HepG2 (cell line): ENCODE results near the gene SMIM43. TPM values are rescaled to one million over a fixed set of nuclear protein-coding genes. Genes with fewer than 3 reads are reported as not detected.

Source experiments
- KDM4B ChIP-seq: sonication (generic); formaldehyde crosslinking; IDR thresholded peaks from 2 replicates; pipeline ENCODE4 v1.4.0; 2020; ENCODE audit warnings: missing genetic modification reagents
- MAF1 ChIP-seq: sonication (generic); formaldehyde crosslinking; IDR thresholded peaks from 2 replicates; pipeline ENCODE4 v1.5.0; 2020; ENCODE audit warnings: missing genetic modification reagents, borderline replicate concordance
- PHF8 ChIP-seq: sonication (generic); formaldehyde crosslinking; IDR thresholded peaks from 2 replicates; pipeline ENCODE4 v1.5.0; 2020; ENCODE audit warnings: missing genetic modification reagents
- RAD21 ChIP-seq: fragments of 450-650 bp; formaldehyde crosslinking; IDR thresholded peaks from 2 replicates; pipeline ENCODE4 v1.5.0; 2020; ENCODE audit warnings: mild to moderate bottlenecking
- STAG1 ChIP-seq: sonication (generic); formaldehyde crosslinking; IDR thresholded peaks from 2 replicates; pipeline ENCODE4 v1.4.0; 2020; ENCODE audit warnings: missing genetic modification reagents
- SYNCRIP ChIP-seq: fragments of 200-400 bp; formaldehyde crosslinking; IDR thresholded peaks from 2 replicates; pipeline ENCODE4 v1.6.1; 2018; ENCODE audit warnings: mild to moderate bottlenecking, low read depth, low read length; ENCODE audit not compliant: insufficient read depth
- ZNF891 ChIP-seq: sonication (generic); formaldehyde crosslinking; IDR thresholded peaks from 2 replicates; pipeline ENCODE4 v1.5.0; 2020; ENCODE audit warnings: mild to moderate bottlenecking, missing genetic modification reagents
- ZSCAN29 ChIP-seq: sonication (generic); formaldehyde crosslinking; conservative IDR thresholded peaks from 2 replicates; pipeline ENCODE4 v1.4.0; 2020; ENCODE audit warnings: mild to moderate bottlenecking, missing genetic modification reagents
- polyA plus RNA-seq, 8 experiments: library from polyadenylated mRNA; depleted of rRNA in 3 of 8; stranded (reverse) in 7 of 8; unstranded in 1 of 8; fragments of >200 nt; fragmentation: Illumina TruSeq in 4 of 8; extraction: Trizol in 4 of 8; gene quantifications; 2 replicates each; pipeline versions ENCODE4 v1.2.1 to v1.2.3, GENCODE V29; 2011 to 2016; ENCODE audit warnings: low read depth in 4 of 8, missing spikeins in 1 of 8, mixed read lengths in 1 of 8; ENCODE audit not compliant: insufficient read depth in 1 of 8
- total RNA-seq, 5 experiments: library from RNA; depleted of rRNA; stranded (reverse); fragments of >200 nt; fragmentation: Illumina TruSeq; extraction: Trizol; gene quantifications; 2 replicates each; pipeline ENCODE4 v1.2.3, GENCODE V29; 2016; ENCODE audit warnings: low read depth in 1 of 5
- TF ChIP-seq, protein P1 (sequence below): conservative IDR thresholded peaks from 2 replicates; pipeline ENCODE4 v1.6.1; 2018; ENCODE audit warnings: missing genetic modification reagents
- TF ChIP-seq, protein P2 (sequence below): sonication (generic); formaldehyde crosslinking; IDR thresholded peaks from 2 replicates; pipeline ENCODE4 v1.4.0; 2020; ENCODE audit warnings: mild to moderate bottlenecking, missing genetic modification reagents
- TF ChIP-seq, protein P3 (sequence below): sonication (generic); formaldehyde crosslinking; IDR thresholded peaks from 2 replicates; pipeline ENCODE4 v1.4.0; 2020; ENCODE audit warnings: missing genetic modification reagents

SMIM43 gene
- total and polyA plus RNA-seq, 2 of the 13 experiments (the other 11 are each of a cell fraction or from before 2014, with no cell fraction given), result not detected

DNA sequence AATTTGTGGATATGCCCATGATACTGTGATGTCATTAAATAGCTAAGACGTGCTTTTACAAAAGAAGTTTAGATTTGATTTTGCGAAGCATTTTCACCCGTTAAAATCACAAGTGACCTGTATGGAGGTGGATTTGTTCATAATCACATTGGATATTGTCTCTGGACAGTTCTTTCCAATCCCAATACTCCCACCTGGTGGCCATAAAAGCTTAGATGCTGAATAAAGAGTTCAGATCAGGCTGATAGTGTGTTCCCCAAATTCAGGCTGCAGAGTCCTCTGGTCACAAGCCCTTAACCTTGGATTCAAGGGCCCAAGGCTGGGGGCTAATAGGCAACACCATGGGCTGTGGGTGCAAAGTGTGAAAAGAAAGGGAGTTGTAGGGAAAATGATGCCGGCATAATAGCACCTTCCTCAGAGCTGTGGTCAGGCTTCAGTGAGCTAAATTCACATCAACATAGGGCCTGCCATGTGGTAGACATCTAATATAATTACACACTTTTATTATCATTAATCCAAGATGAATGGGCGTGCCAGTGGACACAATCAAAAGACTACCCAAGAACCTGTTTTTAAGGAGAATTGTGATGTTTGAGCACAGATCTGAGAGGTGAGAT lies 28.1 kb downstream of the SMIM43 start (continued):
- TF ChIP-seq ZSCAN29 (CRISPR knock-in tag) (no peak), PHF8 (CRISPR knock-in tag) (no peak), SYNCRIP (no peak), STAG1 (peak; percentile 83), MAF1 (CRISPR knock-in tag) (no peak), ZNF891 (CRISPR knock-in tag) (no peak), KDM4B (no peak), RAD21 (peak; percentile 44)
- TF ChIP-seq, protein P1, sequence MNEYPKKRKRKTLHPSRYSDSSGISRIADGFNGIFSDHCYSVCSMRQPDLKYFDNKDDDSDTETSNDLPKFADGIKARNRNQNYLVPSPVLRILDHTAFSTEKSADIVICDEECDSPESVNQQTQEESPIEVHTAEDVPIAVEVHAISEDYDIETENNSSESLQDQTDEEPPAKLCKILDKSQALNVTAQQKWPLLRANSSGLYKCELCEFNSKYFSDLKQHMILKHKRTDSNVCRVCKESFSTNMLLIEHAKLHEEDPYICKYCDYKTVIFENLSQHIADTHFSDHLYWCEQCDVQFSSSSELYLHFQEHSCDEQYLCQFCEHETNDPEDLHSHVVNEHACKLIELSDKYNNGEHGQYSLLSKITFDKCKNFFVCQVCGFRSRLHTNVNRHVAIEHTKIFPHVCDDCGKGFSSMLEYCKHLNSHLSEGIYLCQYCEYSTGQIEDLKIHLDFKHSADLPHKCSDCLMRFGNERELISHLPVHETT (CRISPR knock-in tag), result no peak
- TF ChIP-seq, protein P2, sequence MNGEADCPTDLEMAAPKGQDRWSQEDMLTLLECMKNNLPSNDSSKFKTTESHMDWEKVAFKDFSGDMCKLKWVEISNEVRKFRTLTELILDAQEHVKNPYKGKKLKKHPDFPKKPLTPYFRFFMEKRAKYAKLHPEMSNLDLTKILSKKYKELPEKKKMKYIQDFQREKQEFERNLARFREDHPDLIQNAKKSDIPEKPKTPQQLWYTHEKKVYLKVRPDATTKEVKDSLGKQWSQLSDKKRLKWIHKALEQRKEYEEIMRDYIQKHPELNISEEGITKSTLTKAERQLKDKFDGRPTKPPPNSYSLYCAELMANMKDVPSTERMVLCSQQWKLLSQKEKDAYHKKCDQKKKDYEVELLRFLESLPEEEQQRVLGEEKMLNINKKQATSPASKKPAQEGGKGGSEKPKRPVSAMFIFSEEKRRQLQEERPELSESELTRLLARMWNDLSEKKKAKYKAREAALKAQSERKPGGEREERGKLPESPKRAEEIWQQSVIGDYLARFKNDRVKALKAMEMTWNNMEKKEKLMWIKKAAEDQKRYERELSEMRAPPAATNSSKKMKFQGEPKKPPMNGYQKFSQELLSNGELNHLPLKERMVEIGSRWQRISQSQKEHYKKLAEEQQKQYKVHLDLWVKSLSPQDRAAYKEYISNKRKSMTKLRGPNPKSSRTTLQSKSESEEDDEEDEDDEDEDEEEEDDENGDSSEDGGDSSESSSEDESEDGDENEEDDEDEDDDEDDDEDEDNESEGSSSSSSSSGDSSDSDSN (CRISPR knock-in tag), result no peak
- TF ChIP-seq, protein P3, sequence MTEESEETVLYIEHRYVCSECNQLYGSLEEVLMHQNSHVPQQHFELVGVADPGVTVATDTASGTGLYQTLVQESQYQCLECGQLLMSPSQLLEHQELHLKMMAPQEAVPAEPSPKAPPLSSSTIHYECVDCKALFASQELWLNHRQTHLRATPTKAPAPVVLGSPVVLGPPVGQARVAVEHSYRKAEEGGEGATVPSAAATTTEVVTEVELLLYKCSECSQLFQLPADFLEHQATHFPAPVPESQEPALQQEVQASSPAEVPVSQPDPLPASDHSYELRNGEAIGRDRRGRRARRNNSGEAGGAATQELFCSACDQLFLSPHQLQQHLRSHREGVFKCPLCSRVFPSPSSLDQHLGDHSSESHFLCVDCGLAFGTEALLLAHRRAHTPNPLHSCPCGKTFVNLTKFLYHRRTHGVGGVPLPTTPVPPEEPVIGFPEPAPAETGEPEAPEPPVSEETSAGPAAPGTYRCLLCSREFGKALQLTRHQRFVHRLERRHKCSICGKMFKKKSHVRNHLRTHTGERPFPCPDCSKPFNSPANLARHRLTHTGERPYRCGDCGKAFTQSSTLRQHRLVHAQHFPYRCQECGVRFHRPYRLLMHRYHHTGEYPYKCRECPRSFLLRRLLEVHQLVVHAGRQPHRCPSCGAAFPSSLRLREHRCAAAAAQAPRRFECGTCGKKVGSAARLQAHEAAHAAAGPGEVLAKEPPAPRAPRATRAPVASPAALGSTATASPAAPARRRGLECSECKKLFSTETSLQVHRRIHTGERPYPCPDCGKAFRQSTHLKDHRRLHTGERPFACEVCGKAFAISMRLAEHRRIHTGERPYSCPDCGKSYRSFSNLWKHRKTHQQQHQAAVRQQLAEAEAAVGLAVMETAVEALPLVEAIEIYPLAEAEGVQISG, result no peak
- TF ChIP-seq, all 625 proteins: peak for 5
